GM12878 (cell line): ENCODE results near the gene SARDH. TPM values are rescaled to one million over a fixed set of nuclear protein-coding genes. Genes with fewer than 3 reads are reported as not detected.

Source experiments
- ATAC-seq: fragments of 200-7000 bp; cut with Tn5 transposase; 3 replicates; pipeline ENCODE4 v1.9.1; 2020; ENCODE audit warnings: mild to moderate bottlenecking, moderate library complexity
- BruUV-seq: library from RNA; stranded (reverse); fragments of 400-500 nt; replicated peaks from 2 replicates; lab custom pipeline; 2021; lab: Mats Ljungman, UMichigan
- CTCF ChIA-PET: fragments of 300-600 bp; sonication (Branson Sonifier 250); formaldehyde crosslinking; extraction: SDS; loops from one replicate; lab custom pipeline; 2021; ENCODE audit warnings: inconsistent platforms; lab: Yijun Ruan, JAX
- POLR2A ChIA-PET: fragments of 350-600 bp; formaldehyde crosslinking; extraction: SDS; loops from one replicate; lab custom pipeline; 2021; ENCODE audit warnings: inconsistent platforms; lab: Charles Lee
- RAD21 ChIA-PET: fragments of 300-600 bp; sonication (Branson Sonifier 250); formaldehyde crosslinking; loops from one replicate; lab custom pipeline; 2023; ENCODE audit warnings: antibody characterized with exemption; ENCODE audit not compliant: unreplicated experiment; lab: Charles Lee
- SMC1A ChIA-PET: fragments of 300-600 bp; sonication (Branson Sonifier 250); formaldehyde crosslinking; loops from one replicate; lab custom pipeline; 2023; ENCODE audit not compliant: unreplicated experiment, uncharacterized antibody; lab: Charles Lee
- DNase-seq: peaks from one replicate; pipeline ENCODE4 v3.0.0-alpha.2; 2011; ENCODE audit warnings: low read depth, low spot score
- FAIRE-seq: peaks from 3 replicates; lab custom pipeline; 2011; peaks lifted over from hg19 to GRCh38; lab: Jason Lieb, UNC
- H2AFZ ChIP-seq: 2 replicates; pipeline ENCODE4 v1.6.0; 2011; ENCODE audit warnings: low read depth, low read length, control low read depth; ENCODE audit not compliant: control insufficient read depth
- H3K27ac ChIP-seq: 2 replicates; pipeline ENCODE4 v1.5.1; 2011; ENCODE audit warnings: control low read depth; ENCODE audit not compliant: control insufficient read depth, insufficient read depth
- H3K27me3 ChIP-seq, 2 experiments: replicated peaks in 1 of 2; 2 replicates each; pipeline versions ENCODE4 v1.6.0 to v1.6.1; 2011; ENCODE audit warnings: low read length in 1 of 2; ENCODE audit not compliant: control insufficient read depth in 2 of 2, insufficient read depth in 2 of 2
- H3K36me3 ChIP-seq, 2 experiments: 2 replicates each; pipeline ENCODE4 v1.5.1; 2011; ENCODE audit warnings: low read length in 1 of 2; ENCODE audit not compliant: control insufficient read depth in 2 of 2, insufficient read depth in 2 of 2
- H3K4me1 ChIP-seq: 2 replicates; pipeline ENCODE4 v1.6.1; 2011; ENCODE audit warnings: mild to moderate bottlenecking, low read length, moderate library complexity, mixed read lengths; ENCODE audit not compliant: control insufficient read depth, insufficient read depth
- H3K4me2 ChIP-seq: 2 replicates; pipeline ENCODE4 v1.6.0; 2011; ENCODE audit warnings: control low read depth; ENCODE audit not compliant: control insufficient read depth, insufficient read depth
- H3K4me3 ChIP-seq: fragments of 200-600 bp; sonication (generic); 2 replicates; pipeline ENCODE4 v1.5.1; 2016
- H3K79me2 ChIP-seq: 2 replicates; pipeline ENCODE4 v1.6.0; 2011; ENCODE audit warnings: low read length; ENCODE audit not compliant: control insufficient read depth, insufficient read depth
- H3K9ac ChIP-seq: 2 replicates; pipeline ENCODE4 v1.8.0; 2011; ENCODE audit warnings: low read length, control low read depth, mixed read lengths; ENCODE audit not compliant: control insufficient read depth, insufficient read depth
- H3K9me3 ChIP-seq: replicated peaks from 3 replicates; pipeline ENCODE4 v1.5.1; 2011; ENCODE audit warnings: mild to moderate bottlenecking, low read length; ENCODE audit not compliant: control insufficient read depth, insufficient read depth
- H4K20me1 ChIP-seq: 2 replicates; pipeline ENCODE4 v1.6.0; 2011; ENCODE audit not compliant: control insufficient read depth, insufficient read depth
- BACH1 ChIP-seq: fragments of 450-650 bp; IDR thresholded peaks from 2 replicates; pipeline ENCODE4 v1.6.1; 2017; ENCODE audit warnings: mild to moderate bottlenecking, borderline replicate concordance
- BRCA1 ChIP-seq: IDR thresholded peaks from 2 replicates; pipeline ENCODE4 v1.6.1; 2011; ENCODE audit warnings: low read depth, low read length, improper control_type of control experiment
- CBX5 ChIP-seq: sonication (generic); IDR thresholded peaks from 2 replicates; pipeline ENCODE4 v1.6.1; 2016; ENCODE audit warnings: low read depth, moderate library complexity, mild to moderate bottlenecking, inconsistent platforms
- CHD1 ChIP-seq: IDR thresholded peaks from 2 replicates; pipeline ENCODE4 v1.6.1; 2012; ENCODE audit warnings: low read depth, low read length, improper control_type of control experiment
- FOXK2 ChIP-seq: fragments of 450-650 bp; IDR thresholded peaks from 2 replicates; pipeline ENCODE4 v1.6.1; 2017; ENCODE audit warnings: mild to moderate bottlenecking, moderate library complexity
- NFIC ChIP-seq: IDR thresholded peaks from 2 replicates; pipeline ENCODE4 v1.6.1; 2012; ENCODE audit warnings: low read depth, mild to moderate bottlenecking, inconsistent platforms, low read length, moderate library complexity
- NFYA ChIP-seq: IDR thresholded peaks from 2 replicates; pipeline ENCODE4 v1.6.1; 2011; ENCODE audit warnings: low read depth, mild to moderate bottlenecking, low read length, improper control_type of control experiment, borderline replicate concordance
- RAD21 ChIP-seq: IDR thresholded peaks from 2 replicates; pipeline ENCODE4 v1.6.1; 2011; ENCODE audit warnings: mild to moderate bottlenecking, low read depth, low read length, moderate library complexity; ENCODE audit not compliant: insufficient read depth
- RAD51 ChIP-seq: fragments of 450-650 bp; IDR thresholded peaks from 2 replicates; pipeline ENCODE4 v1.6.1; 2016; ENCODE audit warnings: moderate library complexity, mild to moderate bottlenecking, inconsistent platforms
- TCF12 ChIP-seq: IDR thresholded peaks from 2 replicates; pipeline ENCODE4 v1.6.1; 2011; ENCODE audit warnings: low read depth, mild to moderate bottlenecking, low read length
- USF2 ChIP-seq: IDR thresholded peaks from 2 replicates; pipeline ENCODE4 v1.6.1; 2011; ENCODE audit warnings: low read depth, low read length, improper control_type of control experiment, borderline replicate concordance
- WGBS: methylation state at CpG from one replicate; pipeline ENCODE4 v1.1.6; 2016; ENCODE audit warnings: low lambda C conversion rate; ENCODE audit not compliant: insufficient replicate concordance, insufficient coverage; ENCODE audit errors: missing lambda C conversion rate; 5-methylcytosine and 5-hydroxymethylcytosine counted together
- in situ Hi-C: fragments of 300-500 bp; cut with MboI; formaldehyde crosslinking; loops from 9 replicates; pipeline ENCODE4 v1.14.3; 2018; ENCODE audit warnings: mixed read lengths
- intact Hi-C: fragments of 100-400 bp; cut with micrococcal nuclease; formaldehyde crosslinking; loops from one replicate; pipeline ENCODE4 v1.14.2; 2022; ENCODE audit not compliant: unreplicated experiment
- polyA plus RNA-seq, 11 experiments: library from polyadenylated mRNA; depleted of rRNA in 4 of 11; unstranded in 6 of 11; stranded (reverse) in 5 of 11; fragments of >200 nt; fragmentation: Nextera tagmentation in 4 of 11; fragmentation: Illumina TruSeq in 1 of 11; extraction: Ambion mirVana in 4 of 11; extraction: Trizol in 1 of 11; gene quantifications; 1 replicate in 1 of 11; 2 replicates in 10 of 11; pipeline versions ENCODE4 v1.2.1 to v1.2.3, GENCODE V29; 2011 to 2016; ENCODE audit warnings: inconsistent platforms in 2 of 11, missing spikeins in 2 of 11, low read depth in 1 of 11
- total RNA-seq, 4 experiments: library from RNA; depleted of rRNA in 3 of 4; stranded (reverse); fragments of >200 nt in 3 of 4; fragmentation: Illumina TruSeq in 1 of 4; extraction: Trizol in 1 of 4; gene quantifications; 2 replicates each; pipeline versions ENCODE4 v1.2.1 to v1.2.3, GENCODE V29; 2013 to 2021
- TF ChIP-seq, protein P1 (sequence below): fragments of 450-650 bp; conservative IDR thresholded peaks from 2 replicates; pipeline ENCODE4 v1.6.1; 2017; ENCODE audit warnings: mild to moderate bottlenecking, moderate library complexity
- TF ChIP-seq, protein P2 (sequence below): IDR thresholded peaks from 2 replicates; pipeline ENCODE4 v1.6.1; 2012; ENCODE audit warnings: improper control_type of control experiment, low read depth, low read length; ENCODE audit not compliant: insufficient replicate concordance

Gene SARDH
- total and polyA plus RNA-seq, 10 of the 15 experiments (the other 5 are each of a cell fraction or from before 2014, with no cell fraction given), result 0.03 to 0.15 (median 0.10) TPM; not detected in 6

DNA sequence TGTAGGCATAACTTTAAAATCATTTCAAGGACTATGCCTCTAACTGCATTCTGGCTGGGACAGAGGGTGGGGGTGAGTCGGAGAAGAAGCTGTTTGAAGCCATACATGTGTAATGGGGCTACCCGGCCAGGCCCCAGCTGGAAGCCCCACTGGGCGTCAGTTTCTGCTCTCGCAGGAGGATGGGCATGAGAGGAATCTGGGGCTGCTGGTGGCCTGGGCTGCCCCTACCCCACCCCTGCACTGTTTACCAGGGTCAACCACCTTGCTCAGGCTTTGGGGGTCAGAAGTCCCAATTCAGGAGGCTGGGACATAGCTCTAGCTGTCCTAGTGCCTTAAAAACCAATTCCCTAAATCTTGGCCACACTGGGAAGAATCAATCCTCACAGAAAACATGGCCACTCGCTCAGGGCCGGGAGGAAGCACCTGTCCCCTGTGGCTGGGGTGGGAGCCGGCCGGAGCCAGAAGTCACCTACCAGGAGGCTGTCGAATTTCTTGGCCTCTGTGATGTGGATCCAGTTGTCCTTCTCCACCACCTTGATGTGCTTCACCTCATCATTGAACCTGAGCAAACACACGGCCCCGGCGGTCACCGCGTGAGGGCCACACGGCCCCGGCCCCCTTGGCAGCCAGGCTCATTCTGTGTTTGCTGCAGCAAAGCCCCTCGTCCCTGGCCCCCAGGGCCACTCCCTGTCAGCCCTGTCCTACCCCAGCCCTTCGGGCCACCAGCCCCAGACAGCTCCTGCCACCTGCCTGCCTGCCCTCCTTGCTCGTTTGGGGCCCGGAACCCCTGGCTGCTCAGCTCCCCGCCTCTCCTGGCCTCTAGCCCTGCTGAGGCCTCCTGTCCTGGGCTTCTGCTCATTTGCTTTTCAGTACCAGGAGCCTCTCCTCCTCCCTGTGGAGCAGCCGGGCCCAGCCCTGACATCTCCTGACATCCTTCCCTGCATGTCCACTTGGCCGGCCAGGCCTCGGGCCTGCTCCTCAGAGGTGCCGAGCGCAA, 33.6 kb upstream of the SARDH start:
- H3K4me1 ChIP-seq, result no peaks in the 10 kb centered on the region
- H3K4me3 ChIP-seq, result no peak overlapping the region
- no TSS peak for BruUV-seq
- H2AFZ ChIP-seq, result no peak overlapping the region
- no peak overlapping the region for H3K27ac ChIP-seq
- FAIRE-seq, result no peak
- H3K27me3 ChIP-seq, result no peaks in the 10 kb centered on the region
- DNase-seq, result no peak
- H3K9me3 ChIP-seq, result peaks cover 19% of the 10 kb centered on the region; the same call in 2 of the 3 replicates
- ChIA-PET SMC1A (interaction anchor here (0.6 kb wide), 1 partner anchor 533 kb away, joined by 3 read pairs; no protein-coding TSS in a partner anchor), RAD21 (no interaction called here), POLR2A (no interaction called here), CTCF (no interaction called here)
- no peaks in the 10 kb centered on the region for H3K79me2 ChIP-seq
- H3K9ac ChIP-seq, result no peak overlapping the region
- H4K20me1 ChIP-seq, result no peaks in the 10 kb centered on the region
- H3K36me3 ChIP-seq, result peaks cover 22 to 45% of the 10 kb centered on the region in 2 experiments
- ATAC-seq, result no peak
- intact Hi-C loops (no loop called here), in situ Hi-C loops (no loop called here)
- H3K4me2 ChIP-seq, result no peak overlapping the region
- WGBS, result 92% methylated on average over 21 of the region's 26 CpGs
- no peak for TF ChIP-seq BACH1
- no peak for TF ChIP-seq FOXK2
- TF ChIP-seq NFYA, result no peak
- no peak for TF ChIP-seq NFIC
- TF ChIP-seq RAD51, result no peak
- no peak for TF ChIP-seq RAD21
- TF ChIP-seq BRCA1, result no peak
- no peak for TF ChIP-seq CHD1
- TF ChIP-seq, protein P1, sequence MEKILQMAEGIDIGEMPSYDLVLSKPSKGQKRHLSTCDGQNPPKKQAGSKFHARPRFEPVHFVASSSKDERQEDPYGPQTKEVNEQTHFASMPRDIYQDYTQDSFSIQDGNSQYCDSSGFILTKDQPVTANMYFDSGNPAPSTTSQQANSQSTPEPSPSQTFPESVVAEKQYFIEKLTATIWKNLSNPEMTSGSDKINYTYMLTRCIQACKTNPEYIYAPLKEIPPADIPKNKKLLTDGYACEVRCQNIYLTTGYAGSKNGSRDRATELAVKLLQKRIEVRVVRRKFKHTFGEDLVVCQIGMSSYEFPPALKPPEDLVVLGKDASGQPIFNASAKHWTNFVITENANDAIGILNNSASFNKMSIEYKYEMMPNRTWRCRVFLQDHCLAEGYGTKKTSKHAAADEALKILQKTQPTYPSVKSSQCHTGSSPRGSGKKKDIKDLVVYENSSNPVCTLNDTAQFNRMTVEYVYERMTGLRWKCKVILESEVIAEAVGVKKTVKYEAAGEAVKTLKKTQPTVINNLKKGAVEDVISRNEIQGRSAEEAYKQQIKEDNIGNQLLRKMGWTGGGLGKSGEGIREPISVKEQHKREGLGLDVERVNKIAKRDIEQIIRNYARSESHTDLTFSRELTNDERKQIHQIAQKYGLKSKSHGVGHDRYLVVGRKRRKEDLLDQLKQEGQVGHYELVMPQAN, result no peak
- TF ChIP-seq USF2, result no peak
- no peak for TF ChIP-seq CBX5
- TF ChIP-seq TCF12, result no peak
- TF ChIP-seq, protein P2, sequence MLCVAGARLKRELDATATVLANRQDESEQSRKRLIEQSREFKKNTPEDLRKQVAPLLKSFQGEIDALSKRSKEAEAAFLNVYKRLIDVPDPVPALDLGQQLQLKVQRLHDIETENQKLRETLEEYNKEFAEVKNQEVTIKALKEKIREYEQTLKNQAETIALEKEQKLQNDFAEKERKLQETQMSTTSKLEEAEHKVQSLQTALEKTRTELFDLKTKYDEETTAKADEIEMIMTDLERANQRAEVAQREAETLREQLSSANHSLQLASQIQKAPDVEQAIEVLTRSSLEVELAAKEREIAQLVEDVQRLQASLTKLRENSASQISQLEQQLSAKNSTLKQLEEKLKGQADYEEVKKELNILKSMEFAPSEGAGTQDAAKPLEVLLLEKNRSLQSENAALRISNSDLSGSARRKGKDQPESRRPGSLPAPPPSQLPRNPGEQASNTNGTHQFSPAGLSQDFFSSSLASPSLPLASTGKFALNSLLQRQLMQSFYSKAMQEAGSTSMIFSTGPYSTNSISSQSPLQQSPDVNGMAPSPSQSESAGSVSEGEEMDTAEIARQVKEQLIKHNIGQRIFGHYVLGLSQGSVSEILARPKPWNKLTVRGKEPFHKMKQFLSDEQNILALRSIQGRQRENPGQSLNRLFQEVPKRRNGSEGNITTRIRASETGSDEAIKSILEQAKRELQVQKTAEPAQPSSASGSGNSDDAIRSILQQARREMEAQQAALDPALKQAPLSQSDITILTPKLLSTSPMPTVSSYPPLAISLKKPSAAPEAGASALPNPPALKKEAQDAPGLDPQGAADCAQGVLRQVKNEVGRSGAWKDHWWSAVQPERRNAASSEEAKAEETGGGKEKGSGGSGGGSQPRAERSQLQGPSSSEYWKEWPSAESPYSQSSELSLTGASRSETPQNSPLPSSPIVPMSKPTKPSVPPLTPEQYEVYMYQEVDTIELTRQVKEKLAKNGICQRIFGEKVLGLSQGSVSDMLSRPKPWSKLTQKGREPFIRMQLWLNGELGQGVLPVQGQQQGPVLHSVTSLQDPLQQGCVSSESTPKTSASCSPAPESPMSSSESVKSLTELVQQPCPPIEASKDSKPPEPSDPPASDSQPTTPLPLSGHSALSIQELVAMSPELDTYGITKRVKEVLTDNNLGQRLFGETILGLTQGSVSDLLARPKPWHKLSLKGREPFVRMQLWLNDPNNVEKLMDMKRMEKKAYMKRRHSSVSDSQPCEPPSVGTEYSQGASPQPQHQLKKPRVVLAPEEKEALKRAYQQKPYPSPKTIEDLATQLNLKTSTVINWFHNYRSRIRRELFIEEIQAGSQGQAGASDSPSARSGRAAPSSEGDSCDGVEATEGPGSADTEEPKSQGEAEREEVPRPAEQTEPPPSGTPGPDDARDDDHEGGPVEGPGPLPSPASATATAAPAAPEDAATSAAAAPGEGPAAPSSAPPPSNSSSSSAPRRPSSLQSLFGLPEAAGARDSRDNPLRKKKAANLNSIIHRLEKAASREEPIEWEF, result no peak
